HEK293 (cell line): Measurements from ENCODE around the gene ATP8A2.

Experiments used
- CTCF ChIA-PET: fragments of 350-600 bp; formaldehyde crosslinking; extraction: SDS; loops from one replicate; lab custom pipeline; 2021; ENCODE audit warnings: antibody characterized with exemption; lab: Yijun Ruan, JAX
- POLR2A ChIA-PET: fragments of 300-600 bp; formaldehyde crosslinking; extraction: SDS; loops from one replicate; lab custom pipeline; 2020; ENCODE audit warnings: antibody characterized with exemption, inconsistent platforms; lab: Yijun Ruan, JAX
- H3K27ac ChIP-seq: fragments of 200-500 bp; sonication (Bioruptor generic); 2 replicates; pipeline ENCODE4 v1.5.1; 2014; ENCODE audit warnings: low read depth, low read length, control low read depth, inconsistent platforms; ENCODE audit errors: extremely low read depth
- H3K36me3 ChIP-seq, 2 experiments: fragments of 200-500 bp in 1 of 2; sonication (Bioruptor generic) in 1 of 2; 1 replicate in 1 of 2; 2 replicates in 1 of 2; pipeline ENCODE4 v1.5.1; 2014 to 2017; ENCODE audit warnings: inconsistent platforms in 2 of 2, low read length in 2 of 2; ENCODE audit not compliant: control insufficient read depth in 2 of 2, insufficient read depth in 1 of 2
- H3K4me1 ChIP-seq: fragments of 200-500 bp; sonication (Bioruptor generic); 2 replicates; pipeline ENCODE4 v1.5.1; 2014; ENCODE audit warnings: mild to moderate bottlenecking, low read length, inconsistent platforms; ENCODE audit not compliant: control insufficient read depth, insufficient read depth
- H3K4me3 ChIP-seq: 2 replicates; pipeline ENCODE4 v1.5.1; 2011; ENCODE audit warnings: low read depth, mild to moderate bottlenecking, control low read depth, low read length, moderate library complexity
- H3K9me3 ChIP-seq: fragments of 200-500 bp; sonication (Bioruptor generic); 2 replicates; pipeline ENCODE4 v1.5.1; 2014; ENCODE audit warnings: low read depth, low read length, inconsistent platforms; ENCODE audit not compliant: control insufficient read depth, insufficient read depth
- GLIS1 ChIP-seq: fragments of 450-650 bp; formaldehyde crosslinking; IDR thresholded peaks from 2 replicates; pipeline ENCODE4 v1.5.1; 2016; ENCODE audit warnings: missing biosample characterization, missing genetic modification characterization
- KLF9 ChIP-seq: fragments of 450-650 bp; formaldehyde crosslinking; IDR thresholded peaks from 2 replicates; pipeline ENCODE4 v1.5.1; 2016; ENCODE audit warnings: missing biosample characterization, missing genetic modification characterization, low read depth
- PATZ1 ChIP-seq: fragments of 450-650 bp; formaldehyde crosslinking; IDR thresholded peaks from 2 replicates; pipeline ENCODE4 v1.5.1; 2016; ENCODE audit warnings: missing biosample characterization, missing genetic modification characterization
- PBX3 ChIP-seq: sonication (generic); formaldehyde crosslinking; IDR thresholded peaks from 2 replicates; pipeline ENCODE4 v1.8.1; 2022; ENCODE audit warnings: mild to moderate bottlenecking, moderate library complexity, missing genetic modification reagents
- PRDM1 ChIP-seq: fragments of 450-650 bp; formaldehyde crosslinking; IDR thresholded peaks from 2 replicates; pipeline ENCODE4; 2016; ENCODE audit warnings: missing biosample characterization, missing genetic modification characterization
- WT1 ChIP-seq: fragments of 450-650 bp; formaldehyde crosslinking; IDR thresholded peaks from 2 replicates; pipeline ENCODE4 v1.5.1; 2016; ENCODE audit warnings: missing biosample characterization, missing genetic modification characterization
- ZNF10 ChIP-seq: fragments of 450-650 bp; formaldehyde crosslinking; IDR thresholded peaks from 2 replicates; pipeline ENCODE4 v1.5.1; 2017; ENCODE audit warnings: missing biosample characterization, missing genetic modification characterization
- ZNF121 ChIP-seq: fragments of 450-650 bp; formaldehyde crosslinking; IDR thresholded peaks from 2 replicates; pipeline ENCODE4 v1.5.1; 2016; ENCODE audit warnings: missing biosample characterization, missing genetic modification characterization
- ZNF133 ChIP-seq: fragments of 450-650 bp; formaldehyde crosslinking; IDR thresholded peaks from 2 replicates; pipeline ENCODE4 v1.5.1; 2016; ENCODE audit warnings: missing biosample characterization, missing genetic modification characterization
- ZNF18 ChIP-seq: fragments of 450-650 bp; formaldehyde crosslinking; IDR thresholded peaks from 2 replicates; pipeline ENCODE4 v1.5.1; 2016; ENCODE audit warnings: missing biosample characterization, missing genetic modification characterization
- ZNF221 ChIP-seq: fragments of 450-650 bp; formaldehyde crosslinking; IDR thresholded peaks from 2 replicates; pipeline ENCODE4 v1.5.1; 2017; ENCODE audit warnings: missing biosample characterization, missing genetic modification characterization, borderline replicate concordance
- ZNF350 ChIP-seq: fragments of 450-650 bp; formaldehyde crosslinking; IDR thresholded peaks from 2 replicates; pipeline ENCODE4 v1.5.0; 2017; ENCODE audit warnings: missing biosample characterization, mild to moderate bottlenecking, missing genetic modification characterization
- ZNF37A ChIP-seq: fragments of 450-650 bp; IDR thresholded peaks from 2 replicates; pipeline ENCODE4 v1.5.1; 2018; ENCODE audit warnings: missing biosample characterization, missing genetic modification characterization
- ZNF571 ChIP-seq: fragments of 450-650 bp; formaldehyde crosslinking; IDR thresholded peaks from 2 replicates; pipeline ENCODE4 v1.5.0; 2017; ENCODE audit warnings: missing biosample characterization, missing genetic modification characterization
- ZNF704 ChIP-seq: fragments of 450-650 bp; formaldehyde crosslinking; IDR thresholded peaks from 2 replicates; pipeline ENCODE4 v1.5.1; 2016; ENCODE audit warnings: missing biosample characterization, missing genetic modification characterization
- ZNF776 ChIP-seq: fragments of 450-650 bp; formaldehyde crosslinking; IDR thresholded peaks from 2 replicates; pipeline ENCODE4 v1.5.0; 2017; ENCODE audit warnings: missing biosample characterization, missing genetic modification characterization, borderline replicate concordance
- ZNF791 ChIP-seq: fragments of 450-650 bp; formaldehyde crosslinking; IDR thresholded peaks from 2 replicates; pipeline ENCODE4 v1.5.1; 2016; ENCODE audit warnings: missing biosample characterization, missing genetic modification characterization
- TF ChIP-seq, protein P1 (sequence below): fragments of 450-650 bp; formaldehyde crosslinking; IDR thresholded peaks from 2 replicates; pipeline ENCODE4 v1.5.1; 2016; ENCODE audit warnings: missing biosample characterization, missing genetic modification characterization
- TF ChIP-seq, protein P2 (sequence below): fragments of 450-650 bp; formaldehyde crosslinking; IDR thresholded peaks from 2 replicates; pipeline ENCODE4 v1.5.1; 2017; ENCODE audit warnings: missing biosample characterization, missing genetic modification characterization

ATP8A2 gene

GRCh38 chr13:25689539-25689938 is 317.8 kb downstream of the ATP8A2 start:
- no peak overlapping the region for H3K27ac ChIP-seq
- no peak overlapping the region for H3K4me3 ChIP-seq
- ChIA-PET CTCF (interaction anchor here (0.7 kb wide), 1 partner anchor 1653 kb away, joined by 3 read pairs; no protein-coding TSS in a partner anchor), POLR2A (no interaction called here)
- TF ChIP-seq, protein P1, sequence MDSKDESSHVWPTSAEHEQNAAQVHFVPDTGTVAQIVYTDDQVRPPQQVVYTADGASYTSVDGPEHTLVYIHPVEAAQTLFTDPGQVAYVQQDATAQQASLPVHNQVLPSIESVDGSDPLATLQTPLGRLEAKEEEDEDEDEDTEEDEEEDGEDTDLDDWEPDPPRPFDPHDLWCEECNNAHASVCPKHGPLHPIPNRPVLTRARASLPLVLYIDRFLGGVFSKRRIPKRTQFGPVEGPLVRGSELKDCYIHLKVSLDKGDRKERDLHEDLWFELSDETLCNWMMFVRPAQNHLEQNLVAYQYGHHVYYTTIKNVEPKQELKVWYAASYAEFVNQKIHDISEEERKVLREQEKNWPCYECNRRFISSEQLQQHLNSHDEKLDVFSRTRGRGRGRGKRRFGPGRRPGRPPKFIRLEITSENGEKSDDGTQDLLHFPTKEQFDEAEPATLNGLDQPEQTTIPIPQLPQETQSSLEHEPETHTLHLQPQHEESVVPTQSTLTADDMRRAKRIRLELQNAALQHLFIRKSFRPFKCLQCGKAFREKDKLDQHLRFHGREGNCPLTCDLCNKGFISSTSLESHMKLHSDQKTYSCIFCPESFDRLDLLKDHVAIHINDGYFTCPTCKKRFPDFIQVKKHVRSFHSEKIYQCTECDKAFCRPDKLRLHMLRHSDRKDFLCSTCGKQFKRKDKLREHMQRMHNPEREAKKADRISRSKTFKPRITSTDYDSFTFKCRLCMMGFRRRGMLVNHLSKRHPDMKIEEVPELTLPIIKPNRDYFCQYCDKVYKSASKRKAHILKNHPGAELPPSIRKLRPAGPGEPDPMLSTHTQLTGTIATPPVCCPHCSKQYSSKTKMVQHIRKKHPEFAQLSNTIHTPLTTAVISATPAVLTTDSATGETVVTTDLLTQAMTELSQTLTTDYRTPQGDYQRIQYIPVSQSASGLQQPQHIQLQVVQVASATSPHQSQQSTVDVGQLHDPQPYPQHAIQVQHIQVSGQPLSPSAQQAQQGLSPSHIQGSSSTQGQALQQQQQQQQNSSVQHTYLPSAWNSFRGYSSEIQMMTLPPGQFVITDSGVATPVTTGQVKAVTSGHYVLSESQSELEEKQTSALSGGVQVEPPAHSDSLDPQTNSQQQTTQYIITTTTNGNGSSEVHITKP (tag by site-specific recombination), result no peak
- TF ChIP-seq ZNF37A (tag by site-specific recombination) (no peak), ZNF10 (tag by site-specific recombination) (no peak), ZNF791 (tag by site-specific recombination) (no peak), KLF9 (tag by site-specific recombination) (no peak), ZNF221 (tag by site-specific recombination) (no peak), ZNF121 (tag by site-specific recombination) (no peak), PRDM1 (tag by site-specific recombination) (no peak), GLIS1 (tag by site-specific recombination) (no peak), ZNF350 (tag by site-specific recombination) (no peak)
- TF ChIP-seq, protein P2, sequence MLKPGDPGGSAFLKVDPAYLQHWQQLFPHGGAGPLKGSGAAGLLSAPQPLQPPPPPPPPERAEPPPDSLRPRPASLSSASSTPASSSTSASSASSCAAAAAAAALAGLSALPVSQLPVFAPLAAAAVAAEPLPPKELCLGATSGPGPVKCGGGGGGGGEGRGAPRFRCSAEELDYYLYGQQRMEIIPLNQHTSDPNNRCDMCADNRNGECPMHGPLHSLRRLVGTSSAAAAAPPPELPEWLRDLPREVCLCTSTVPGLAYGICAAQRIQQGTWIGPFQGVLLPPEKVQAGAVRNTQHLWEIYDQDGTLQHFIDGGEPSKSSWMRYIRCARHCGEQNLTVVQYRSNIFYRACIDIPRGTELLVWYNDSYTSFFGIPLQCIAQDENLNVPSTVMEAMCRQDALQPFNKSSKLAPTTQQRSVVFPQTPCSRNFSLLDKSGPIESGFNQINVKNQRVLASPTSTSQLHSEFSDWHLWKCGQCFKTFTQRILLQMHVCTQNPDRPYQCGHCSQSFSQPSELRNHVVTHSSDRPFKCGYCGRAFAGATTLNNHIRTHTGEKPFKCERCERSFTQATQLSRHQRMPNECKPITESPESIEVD (tag by site-specific recombination), result no peak
- no peaks in the 10 kb centered on the region for H3K9me3 ChIP-seq
- H3K36me3 ChIP-seq, result no peaks in the 10 kb centered on the region
- no peaks in the 10 kb centered on the region for H3K4me1 ChIP-seq

DNA sequence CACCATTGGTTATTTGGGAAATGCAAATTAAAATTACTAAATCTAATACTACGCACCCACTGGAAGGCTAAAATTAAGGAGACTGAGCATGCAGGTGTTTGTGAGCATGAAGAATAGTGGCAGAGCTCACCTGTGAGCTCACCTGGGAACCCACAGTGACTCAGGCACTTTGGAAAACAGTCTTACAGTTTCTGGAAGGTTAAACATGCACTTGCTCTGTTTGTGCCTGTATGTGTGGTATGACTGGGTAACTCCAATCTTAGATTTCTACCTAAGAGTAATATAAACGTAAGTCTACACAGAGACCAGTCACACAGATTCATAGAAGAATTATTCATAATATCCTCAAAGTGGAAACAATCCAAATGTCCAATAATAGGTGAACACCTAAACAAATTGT is 318.8 kb downstream of the ATP8A2 start:
- H3K9me3 ChIP-seq, result no peaks in the 10 kb centered on the region
- ChIA-PET POLR2A (no interaction called here), CTCF (no interaction called here)
- TF ChIP-seq WT1 (tag by site-specific recombination), result no peak
- no peak for TF ChIP-seq PATZ1
- TF ChIP-seq ZNF776 (tag by site-specific recombination), result no peak
- TF ChIP-seq ZNF133, result no peak
- no peak for TF ChIP-seq ZNF571 (tag by site-specific recombination)
- no peak for TF ChIP-seq ZNF18 (tag by site-specific recombination)
- no peak for TF ChIP-seq ZNF704 (tag by site-specific recombination)
- no peak for TF ChIP-seq PBX3
- no peaks in the 10 kb centered on the region for H3K4me1 ChIP-seq
- no peak overlapping the region for H3K27ac ChIP-seq
- H3K4me3 ChIP-seq, result no peak overlapping the region
- no peaks in the 10 kb centered on the region for H3K36me3 ChIP-seq
